HCT116 (cell line): Measurements from ENCODE around the gene FAM234A. TPM values are rescaled to one million over a fixed set of nuclear protein-coding genes. Genes with fewer than 3 reads are reported as not detected.

Experiments used
- ATAC-seq: fragments of 200-7000 bp; cut with Tn5 transposase; 2 replicates; pipeline ENCODE4 v1.9.1; 2020; ENCODE audit warnings: mild to moderate bottlenecking, moderate library complexity
- BruUV-seq: library from RNA; stranded (reverse); fragments of 400-500 nt; replicated peaks from 2 replicates; lab custom pipeline; 2021; lab: Mats Ljungman, UMichigan
- CTCF ChIA-PET: fragments of 300-600 bp; sonication (Branson Sonifier 250); formaldehyde crosslinking; loops from one replicate; lab custom pipeline; 2021; ENCODE audit warnings: antibody characterized with exemption; lab: Charles Lee
- POLR2A ChIA-PET: fragments of 300-600, 350-600 bp; sonication (Branson Sonifier 250); formaldehyde crosslinking; loops from one replicate; lab custom pipeline; 2021; ENCODE audit warnings: antibody characterized with exemption; lab: Charles Lee
- RAD21 ChIA-PET, 2 experiments: fragments of 300-600 bp; sonication (Branson Sonifier 250); formaldehyde crosslinking; loops; one replicate each; lab custom pipeline; 2023; ENCODE audit warnings: low total read pairs in 2 of 2; ENCODE audit not compliant: uncharacterized antibody in 2 of 2, unreplicated experiment in 2 of 2, low non-redundant PET in 1 of 2; lab: Charles Lee
- DNase-seq: peaks from one replicate; pipeline ENCODE4 v3.0.0-alpha.2; 2010; ENCODE audit warnings: low read depth, low spot score
- H2AFZ ChIP-seq: fragments of 200-600 bp; shearing (Covaris generic), sonication (generic); 2 replicates; pipeline ENCODE4 v1.6.1; 2017; ENCODE audit warnings: low read depth, mixed run types, mixed read lengths, antibody characterized with exemption, low read length; ENCODE audit not compliant: poor library complexity, severe bottlenecking
- H3K27ac ChIP-seq: 2 replicates; pipeline ENCODE4 v1.5.1; 2012; ENCODE audit warnings: low read depth, low read length
- H3K27me3 ChIP-seq: fragments of 200-600 bp; sonication (generic); 2 replicates; pipeline ENCODE4 v1.6.1; 2016; ENCODE audit warnings: mixed run types, low read length, mixed read lengths; ENCODE audit not compliant: insufficient read depth
- H3K36me3 ChIP-seq, 2 experiments: fragments of 200-500 bp in 1 of 2; fragments of 200-600 bp in 1 of 2; sonication (Bioruptor generic) in 1 of 2; sonication (generic) in 1 of 2; 2 replicates each; pipeline versions ENCODE4 v1.5.1 to v1.6.1; 2014 to 2016; ENCODE audit warnings: low read length in 2 of 2, inconsistent platforms in 1 of 2, mixed read lengths in 1 of 2, mixed run types in 1 of 2; ENCODE audit not compliant: insufficient read depth in 2 of 2, control insufficient read depth in 1 of 2
- H3K4me1 ChIP-seq, 2 experiments: fragments of 200-600 bp in 1 of 2; sonication (generic) in 1 of 2; 2 replicates each; pipeline versions ENCODE4 v1.5.1 to v1.6.1; 2012 to 2017; ENCODE audit warnings: low read length in 2 of 2, inconsistent platforms in 1 of 2, mild to moderate bottlenecking in 1 of 2, mixed read lengths in 1 of 2, mixed run types in 1 of 2, moderate library complexity in 1 of 2; ENCODE audit not compliant: insufficient read depth in 2 of 2, control insufficient read depth in 1 of 2
- H3K4me2 ChIP-seq: fragments of 200-600 bp; sonication (generic); 2 replicates; pipeline ENCODE4 v1.6.1; 2017; ENCODE audit warnings: mixed run types, low read length, mixed read lengths
- H3K4me3 ChIP-seq, 2 experiments: fragments of 200-600 bp in 1 of 2; sonication (generic) in 1 of 2; replicated peaks in 1 of 2; 2 replicates each; pipeline ENCODE4 v1.5.1; 2011 to 2016; ENCODE audit warnings: low read length in 2 of 2, control low read depth in 1 of 2, low read depth in 1 of 2, mild to moderate bottlenecking in 1 of 2, mixed read lengths in 1 of 2, mixed run types in 1 of 2
- H3K79me2 ChIP-seq: fragments of 200-600 bp; sonication (generic); 2 replicates; pipeline ENCODE4 v1.6.1; 2017; ENCODE audit warnings: mild to moderate bottlenecking, mixed run types, low read length, moderate library complexity, mixed read lengths; ENCODE audit not compliant: insufficient read depth
- H3K9ac ChIP-seq: fragments of 200-600 bp; sonication (generic); 2 replicates; pipeline ENCODE4 v1.6.1; 2016; ENCODE audit warnings: low read length, mixed read lengths
- H3K9me2 ChIP-seq: fragments of 200-600 bp; sonication (generic), shearing (Covaris generic); 2 replicates; pipeline ENCODE4 v1.6.1; 2017; ENCODE audit warnings: mixed run types, mild to moderate bottlenecking, moderate library complexity; ENCODE audit not compliant: insufficient read depth
- H3K9me3 ChIP-seq, 2 experiments: fragments of 200-500 bp in 1 of 2; fragments of 200-600 bp in 1 of 2; sonication (Bioruptor generic) in 1 of 2; sonication (generic) in 1 of 2; 2 replicates each; pipeline ENCODE4 v1.6.1; 2014 to 2017; ENCODE audit warnings: low read length in 2 of 2, mixed read lengths in 2 of 2, inconsistent platforms in 1 of 2, low read depth in 1 of 2, mild to moderate bottlenecking in 1 of 2, mixed run types in 1 of 2, moderate library complexity in 1 of 2; ENCODE audit not compliant: control insufficient read depth in 1 of 2, insufficient read depth in 1 of 2
- H4K20me1 ChIP-seq: fragments of 200-600 bp; sonication (generic), shearing (Covaris generic); 2 replicates; pipeline ENCODE4 v1.6.1; 2017; ENCODE audit warnings: mixed run types, mild to moderate bottlenecking, moderate library complexity; ENCODE audit not compliant: insufficient read depth
- ELF1 ChIP-seq: IDR thresholded peaks from 2 replicates; pipeline ENCODE4 v1.6.1; 2012; ENCODE audit warnings: low read depth, borderline replicate concordance
- FOSL1 ChIP-seq: IDR thresholded peaks from 2 replicates; pipeline ENCODE4 v1.6.1; 2012; ENCODE audit warnings: low read depth
- YY1 ChIP-seq: IDR thresholded peaks from 2 replicates; pipeline ENCODE4 v1.6.1; 2011; ENCODE audit warnings: low read length, low read depth, moderate library complexity, mild to moderate bottlenecking; ENCODE audit not compliant: insufficient replicate concordance; ENCODE audit errors: extremely low read depth
- ZNF274 ChIP-seq: fragments of 200-500 bp; sonication (Bioruptor generic); IDR thresholded peaks from 2 replicates; pipeline ENCODE4 v1.6.1; 2014; ENCODE audit warnings: mild to moderate bottlenecking, low read depth, low read length, inconsistent platforms
- intact Hi-C: fragments of 100-400 bp; cut with micrococcal nuclease; formaldehyde crosslinking; loops from 2 replicates; pipeline ENCODE4 v1.10.0; 2022
- total RNA-seq: library from RNA; stranded (reverse); gene quantifications from one replicate; pipeline ENCODE4 v1.2.1, GENCODE V29; 2021; ENCODE audit not compliant: unreplicated experiment
- TF ChIP-seq, protein P1 (sequence below): IDR thresholded peaks from 2 replicates; pipeline ENCODE4 v1.6.1; 2011; ENCODE audit warnings: mild to moderate bottlenecking, low read length, moderate library complexity; ENCODE audit not compliant: insufficient replicate concordance; ENCODE audit errors: extremely low read depth
- TF ChIP-seq, protein P2 (sequence below): IDR thresholded peaks from 2 replicates; pipeline ENCODE4 v1.6.1; 2012; ENCODE audit warnings: low read depth

The FAM234A gene
- total RNA-seq, 1 experiment from 2014 or later = 36.4 TPM

DNA sequence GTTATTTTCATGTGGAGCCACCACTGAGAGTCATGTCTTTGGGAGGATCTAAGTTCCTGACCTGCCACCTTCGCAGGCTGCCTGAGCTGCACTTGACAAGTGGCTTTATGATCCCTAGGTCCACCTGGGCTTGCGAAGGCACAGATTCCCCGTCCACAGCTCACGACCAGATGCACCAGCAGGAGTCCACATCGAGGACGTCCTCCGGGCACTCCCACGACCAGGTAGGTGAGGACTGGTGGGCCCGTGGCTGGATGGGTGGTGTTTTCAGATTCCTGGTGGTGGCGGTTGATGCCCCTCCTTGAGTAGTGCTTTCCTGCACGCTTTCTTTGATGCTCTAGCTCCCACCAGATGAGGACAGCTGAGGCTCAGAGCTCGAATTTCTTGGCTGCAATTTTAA, 14.8 kb downstream of the FAM234A start:
- Histone ChIP-seq H3K9me2 (no peaks in the 10 kb centered on the region), H3K79me2 (no peaks in the 10 kb centered on the region), H3K4me2 (no peak overlapping the region), H4K20me1 (no peaks in the 10 kb centered on the region), H2AFZ (no peak overlapping the region), H3K4me3 (no peak overlapping the region), H3K36me3 (no peaks in the 10 kb centered on the region), H3K27me3 (no peaks in the 10 kb centered on the region), H3K4me1 (no peaks in the 10 kb centered on the region; a peak in 1 of 4 replicates), H3K9ac (no peak overlapping the region), H3K9me3 (no peaks in the 10 kb centered on the region), H3K27ac (no peak overlapping the region)
- RAD21 ChIA-PET = no interaction called here
- POLR2A ChIA-PET = no interaction called here
- BruUV-seq = no TSS peak
- DNase-seq (no peak), ATAC-seq (no peak)
- CTCF ChIA-PET = no interaction called here
- TF ChIP-seq, protein P1, sequence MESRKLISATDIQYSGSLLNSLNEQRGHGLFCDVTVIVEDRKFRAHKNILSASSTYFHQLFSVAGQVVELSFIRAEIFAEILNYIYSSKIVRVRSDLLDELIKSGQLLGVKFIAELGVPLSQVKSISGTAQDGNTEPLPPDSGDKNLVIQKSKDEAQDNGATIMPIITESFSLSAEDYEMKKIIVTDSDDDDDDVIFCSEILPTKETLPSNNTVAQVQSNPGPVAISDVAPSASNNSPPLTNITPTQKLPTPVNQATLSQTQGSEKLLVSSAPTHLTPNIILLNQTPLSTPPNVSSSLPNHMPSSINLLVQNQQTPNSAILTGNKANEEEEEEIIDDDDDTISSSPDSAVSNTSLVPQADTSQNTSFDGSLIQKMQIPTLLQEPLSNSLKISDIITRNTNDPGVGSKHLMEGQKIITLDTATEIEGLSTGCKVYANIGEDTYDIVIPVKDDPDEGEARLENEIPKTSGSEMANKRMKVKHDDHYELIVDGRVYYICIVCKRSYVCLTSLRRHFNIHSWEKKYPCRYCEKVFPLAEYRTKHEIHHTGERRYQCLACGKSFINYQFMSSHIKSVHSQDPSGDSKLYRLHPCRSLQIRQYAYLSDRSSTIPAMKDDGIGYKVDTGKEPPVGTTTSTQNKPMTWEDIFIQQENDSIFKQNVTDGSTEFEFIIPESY = no peak
- no peak for TF ChIP-seq ZNF274
- TF ChIP-seq ELF1 = no peak
- no peak for TF ChIP-seq FOSL1
- TF ChIP-seq, protein P2, sequence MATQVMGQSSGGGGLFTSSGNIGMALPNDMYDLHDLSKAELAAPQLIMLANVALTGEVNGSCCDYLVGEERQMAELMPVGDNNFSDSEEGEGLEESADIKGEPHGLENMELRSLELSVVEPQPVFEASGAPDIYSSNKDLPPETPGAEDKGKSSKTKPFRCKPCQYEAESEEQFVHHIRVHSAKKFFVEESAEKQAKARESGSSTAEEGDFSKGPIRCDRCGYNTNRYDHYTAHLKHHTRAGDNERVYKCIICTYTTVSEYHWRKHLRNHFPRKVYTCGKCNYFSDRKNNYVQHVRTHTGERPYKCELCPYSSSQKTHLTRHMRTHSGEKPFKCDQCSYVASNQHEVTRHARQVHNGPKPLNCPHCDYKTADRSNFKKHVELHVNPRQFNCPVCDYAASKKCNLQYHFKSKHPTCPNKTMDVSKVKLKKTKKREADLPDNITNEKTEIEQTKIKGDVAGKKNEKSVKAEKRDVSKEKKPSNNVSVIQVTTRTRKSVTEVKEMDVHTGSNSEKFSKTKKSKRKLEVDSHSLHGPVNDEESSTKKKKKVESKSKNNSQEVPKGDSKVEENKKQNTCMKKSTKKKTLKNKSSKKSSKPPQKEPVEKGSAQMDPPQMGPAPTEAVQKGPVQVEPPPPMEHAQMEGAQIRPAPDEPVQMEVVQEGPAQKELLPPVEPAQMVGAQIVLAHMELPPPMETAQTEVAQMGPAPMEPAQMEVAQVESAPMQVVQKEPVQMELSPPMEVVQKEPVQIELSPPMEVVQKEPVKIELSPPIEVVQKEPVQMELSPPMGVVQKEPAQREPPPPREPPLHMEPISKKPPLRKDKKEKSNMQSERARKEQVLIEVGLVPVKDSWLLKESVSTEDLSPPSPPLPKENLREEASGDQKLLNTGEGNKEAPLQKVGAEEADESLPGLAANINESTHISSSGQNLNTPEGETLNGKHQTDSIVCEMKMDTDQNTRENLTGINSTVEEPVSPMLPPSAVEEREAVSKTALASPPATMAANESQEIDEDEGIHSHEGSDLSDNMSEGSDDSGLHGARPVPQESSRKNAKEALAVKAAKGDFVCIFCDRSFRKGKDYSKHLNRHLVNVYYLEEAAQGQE = no peak
- no peak for TF ChIP-seq YY1
- intact Hi-C loops = no loop called here
